HEK293T (cell line): ENCODE results near the gene SNX33.

Experiments
- ARNT ChIP-seq: fragments of 450-650 bp; IDR thresholded peaks from 2 replicates; pipeline ENCODE4 v1.6.1; 2017; ENCODE audit warnings: mild to moderate bottlenecking
- BHLHE40 ChIP-seq: fragments of 450-650 bp; IDR thresholded peaks from 2 replicates; pipeline ENCODE4 v1.6.1; 2016; ENCODE audit warnings: mild to moderate bottlenecking, moderate library complexity, borderline replicate concordance
- CTBP1 ChIP-seq: fragments of 450-650 bp; IDR thresholded peaks from 2 replicates; pipeline ENCODE4 v1.6.1; 2016; ENCODE audit warnings: borderline replicate concordance
- FOXA1 ChIP-seq: fragments of 450-650 bp; IDR thresholded peaks from 2 replicates; pipeline ENCODE4 v1.6.1; 2016; ENCODE audit warnings: mild to moderate bottlenecking
- FOXK2 ChIP-seq: fragments of 450-650 bp; IDR thresholded peaks from 2 replicates; pipeline ENCODE4 v1.6.1; 2016; ENCODE audit warnings: mild to moderate bottlenecking
- HDGF ChIP-seq: fragments of 450-650 bp; IDR thresholded peaks from 2 replicates; pipeline ENCODE4 v1.6.1; 2017; ENCODE audit warnings: antibody characterized with exemption, borderline replicate concordance
- L3MBTL2 ChIP-seq: fragments of 450-650 bp; conservative IDR thresholded peaks from 2 replicates; pipeline ENCODE4 v1.6.1; 2016; ENCODE audit warnings: mild to moderate bottlenecking
- SP1 ChIP-seq: fragments of 450-650 bp; IDR thresholded peaks from 2 replicates; pipeline ENCODE4 v1.6.1; 2017
- SUZ12 ChIP-seq: fragments of 450-650 bp; IDR thresholded peaks from 2 replicates; pipeline ENCODE4 v1.6.1; 2016; ENCODE audit warnings: mild to moderate bottlenecking
- TARDBP ChIP-seq: fragments of 450-650 bp; IDR thresholded peaks from 2 replicates; pipeline ENCODE4 v1.6.1; 2016
- TF ChIP-seq, protein P1 (sequence below): fragments of 450-650 bp; IDR thresholded peaks from 2 replicates; pipeline ENCODE4 v1.6.1; 2016

DNA sequence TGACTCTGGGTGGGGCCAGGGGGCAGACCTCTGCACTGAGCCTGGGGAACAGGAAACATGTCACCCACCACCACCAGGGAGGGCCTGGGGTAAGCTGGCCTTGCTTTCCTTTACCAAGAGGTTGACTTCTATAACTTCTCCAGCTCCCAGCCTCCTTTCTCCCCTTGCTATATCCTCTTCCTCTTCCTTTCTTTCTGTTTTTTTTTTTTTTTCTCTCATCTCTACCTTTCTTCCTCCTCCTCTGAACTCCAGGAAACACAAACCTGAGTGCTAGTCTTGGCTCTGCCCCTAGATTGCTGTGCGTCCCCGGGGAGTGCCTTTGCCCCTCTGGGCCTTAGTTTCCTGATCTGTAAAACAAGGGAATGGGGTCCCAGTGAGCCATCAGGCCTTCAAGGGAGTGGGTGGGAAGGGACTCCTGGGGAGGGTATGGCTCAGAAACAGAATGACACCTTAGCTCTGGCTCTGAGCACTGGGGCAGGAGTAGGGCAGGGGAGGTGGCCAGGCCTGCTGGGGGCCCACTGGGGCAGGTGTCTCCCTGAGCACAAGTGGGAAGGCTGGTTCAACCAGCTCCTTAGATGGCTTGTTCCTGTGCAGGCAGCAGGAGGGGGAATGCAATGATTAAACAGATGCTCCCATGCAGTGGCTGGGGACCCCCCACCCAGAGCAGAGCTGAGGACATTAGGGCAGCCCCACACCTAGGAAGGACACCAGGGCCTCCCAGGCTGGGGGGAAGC is 4.3 kb downstream of the SNX33 start:
- TF ChIP-seq SP1 (no peak), ARNT (no peak), SUZ12 (no peak), FOXK2 (no peak), FOXA1 (no peak), TARDBP (no peak), HDGF (no peak), L3MBTL2 (no peak), BHLHE40 (no peak), CTBP1 (no peak)
- TF ChIP-seq, protein P1, sequence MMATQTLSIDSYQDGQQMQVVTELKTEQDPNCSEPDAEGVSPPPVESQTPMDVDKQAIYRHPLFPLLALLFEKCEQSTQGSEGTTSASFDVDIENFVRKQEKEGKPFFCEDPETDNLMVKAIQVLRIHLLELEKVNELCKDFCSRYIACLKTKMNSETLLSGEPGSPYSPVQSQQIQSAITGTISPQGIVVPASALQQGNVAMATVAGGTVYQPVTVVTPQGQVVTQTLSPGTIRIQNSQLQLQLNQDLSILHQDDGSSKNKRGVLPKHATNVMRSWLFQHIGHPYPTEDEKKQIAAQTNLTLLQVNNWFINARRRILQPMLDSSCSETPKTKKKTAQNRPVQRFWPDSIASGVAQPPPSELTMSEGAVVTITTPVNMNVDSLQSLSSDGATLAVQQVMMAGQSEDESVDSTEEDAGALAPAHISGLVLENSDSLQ, result no peak
